NCI-H82 (cell line): ENCODE measurements around the gene PAF1.

Experiments
- DNase-seq: peaks from one replicate; lab custom pipeline; 2025; lab: John Stamatoyannopoulos, UW

The PAF1 gene

GRCh38 chr19:39417463-39418181 lies 26.7 kb upstream of the PAF1 start:
- DNase-seq: no peak

- DNase-seq: peak; percentile 40
These were observed 25.5 kb upstream of the PAF1 start for GRCh38 chr19:39416152-39417120.

DNA sequence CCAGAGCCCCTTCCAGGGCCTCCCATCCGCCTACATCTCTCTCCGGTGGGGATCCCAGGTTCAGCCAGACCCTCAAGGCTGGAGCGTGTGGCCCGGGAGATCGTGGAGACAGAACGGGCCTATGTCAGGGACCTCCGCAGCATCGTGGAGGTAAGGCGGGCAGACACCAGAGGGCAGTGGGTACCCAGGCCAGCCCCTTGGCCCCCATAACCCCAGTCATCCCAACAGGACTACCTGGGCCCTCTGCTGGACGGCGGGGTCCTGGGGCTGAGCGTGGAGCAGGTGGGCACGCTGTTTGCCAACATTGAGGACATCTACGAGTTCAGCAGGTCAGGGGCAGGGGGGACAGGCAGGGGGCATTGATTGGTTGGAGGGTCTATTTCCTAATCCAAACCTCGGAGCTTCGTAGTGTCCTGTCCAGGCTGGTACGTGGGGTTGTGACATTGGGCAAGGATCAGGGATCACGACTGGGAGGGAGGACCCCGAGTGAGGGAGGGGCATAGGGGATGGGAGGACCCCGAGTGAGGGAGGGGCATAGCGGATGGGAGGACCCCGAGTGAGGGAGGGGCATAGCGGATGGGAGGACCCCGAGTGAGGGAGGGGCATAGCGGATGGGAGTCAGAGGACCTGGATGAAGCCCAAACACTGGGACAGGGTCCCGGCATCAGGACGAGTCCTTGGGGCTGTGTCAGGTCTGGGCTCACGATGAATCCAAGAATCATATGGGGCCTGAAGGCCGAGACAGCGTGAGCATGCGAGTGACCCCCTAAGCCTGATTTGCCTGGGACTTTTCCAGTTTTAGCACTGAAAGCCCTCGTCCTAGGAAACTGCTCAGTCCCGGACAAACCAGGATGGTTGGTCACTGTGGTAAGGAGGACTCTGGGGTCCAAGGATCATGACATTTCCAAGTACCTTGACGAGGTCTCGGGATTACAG lies 24.5 kb upstream of the PAF1 start:
- no peak for DNase-seq

DNA sequence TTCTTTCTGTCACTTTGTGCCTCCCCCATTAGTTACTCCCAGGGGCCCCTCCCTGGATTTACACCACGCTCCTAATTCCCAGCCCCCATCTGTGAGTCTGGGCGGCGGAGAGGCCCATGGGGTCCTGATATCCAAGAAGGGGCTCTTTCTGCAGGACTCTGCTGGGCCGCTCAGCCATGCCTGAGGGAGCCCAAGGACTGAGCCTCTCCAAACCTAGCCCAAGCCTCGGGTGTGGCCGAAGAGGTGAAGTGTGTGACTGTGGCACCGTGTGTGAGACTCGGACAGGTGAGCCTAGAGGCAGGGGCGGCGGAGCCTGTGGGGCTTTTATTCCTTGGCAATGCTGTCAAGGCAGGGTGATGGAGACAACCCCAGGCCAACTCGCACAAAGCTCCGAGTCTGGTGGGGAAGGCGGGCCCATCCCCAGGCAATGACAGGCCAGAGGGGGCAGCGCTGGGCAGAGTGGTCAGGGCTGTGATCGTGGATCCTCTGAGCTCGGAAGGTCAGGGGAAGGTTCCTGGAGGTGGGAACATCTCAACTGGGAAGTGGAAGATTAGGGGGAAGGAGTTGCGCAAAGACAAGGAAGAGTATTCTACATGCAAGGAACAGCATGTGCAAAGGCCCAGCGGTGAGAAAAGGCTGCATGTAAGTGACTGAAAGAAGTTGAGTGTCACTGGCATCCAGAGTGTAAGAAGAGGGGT lies 23.2 kb upstream of the PAF1 start:
- peak; percentile 62 for DNase-seq

- peak; percentile 88 for DNase-seq
These were observed 22.5 kb upstream of the PAF1 start for GRCh38 chr19:39413272-39413910.

DNA sequence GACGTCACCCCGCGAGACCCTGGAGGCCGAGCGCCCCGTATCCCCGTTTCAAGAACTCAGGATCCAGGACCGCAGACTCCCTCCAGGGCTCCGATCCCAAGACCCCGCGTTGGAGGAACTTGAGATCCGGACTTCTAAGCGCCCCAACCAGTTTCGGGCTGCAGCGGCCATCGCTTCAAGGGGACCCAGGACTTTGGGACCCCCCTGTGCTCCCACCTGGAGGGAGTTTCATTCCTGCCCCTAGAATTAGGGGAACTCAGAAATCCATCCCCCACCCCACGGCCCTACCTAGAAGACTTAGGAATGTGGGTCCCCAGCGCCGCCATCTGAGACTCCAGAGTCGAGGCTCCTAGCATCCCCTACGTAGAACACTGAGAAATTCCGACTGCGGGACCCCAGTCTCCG lies 22.0 kb upstream of the PAF1 start:
- no peak for DNase-seq

DNA sequence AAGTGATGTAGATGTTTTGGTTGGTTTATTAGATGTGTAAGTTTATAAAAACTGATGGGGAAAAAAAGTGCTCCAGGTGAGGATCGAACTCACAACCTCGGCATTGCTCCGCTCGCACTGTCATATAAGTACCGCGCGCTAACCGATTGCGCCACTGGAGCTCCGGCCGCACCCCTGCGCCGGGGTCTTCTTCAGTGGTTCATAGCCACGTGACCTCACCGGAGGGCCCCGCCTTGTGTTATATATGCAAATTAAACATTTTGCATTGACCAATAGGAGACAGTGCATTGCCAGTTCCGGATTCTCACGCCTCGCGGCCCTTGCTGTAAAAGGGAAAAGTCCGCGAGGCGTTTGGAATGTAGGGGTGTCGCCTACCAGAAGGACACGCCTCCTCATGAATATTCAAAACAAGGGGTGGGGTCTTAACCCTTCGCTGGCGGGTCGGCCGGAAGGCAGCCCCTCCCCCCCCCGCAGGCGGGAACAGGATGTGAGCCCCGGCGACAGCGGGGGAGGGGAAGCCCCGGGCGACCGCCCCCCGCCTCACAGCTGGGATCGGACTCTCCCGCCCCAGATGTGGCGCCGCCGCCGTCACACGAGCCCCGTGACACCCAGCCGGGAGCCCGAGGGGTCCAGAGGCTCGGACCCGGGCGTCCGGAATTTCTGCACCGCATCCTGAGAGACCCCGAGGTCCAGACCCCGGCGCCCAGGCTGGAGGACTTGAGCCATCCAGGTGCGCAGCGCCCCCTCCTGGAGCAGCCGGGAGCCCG lies 21.4 kb upstream of the PAF1 start, which contains the start of gene PLEKHG2:
PLEKHG2 (plus strand) TSS at position 570 of the 767 bp plus-strand sequence. CDS start 1,418 bp downstream, outside the sequence.
- DNase-seq: peak; percentile 100

DNA sequence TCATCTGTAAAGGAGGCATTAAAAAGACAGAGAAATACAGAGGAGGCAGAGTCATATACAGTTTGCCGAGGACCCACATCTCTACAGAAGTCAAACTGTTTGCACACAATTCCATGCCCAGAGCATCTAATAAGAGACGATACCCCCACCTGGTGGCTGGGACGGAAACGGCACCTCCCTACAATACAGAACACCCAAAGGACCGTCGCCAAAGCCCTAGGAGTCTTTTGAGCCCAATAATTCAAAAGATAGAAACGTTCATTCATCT lies 20.9 kb upstream of the PAF1 start:
- DNase-seq: peak; percentile 98

DNA sequence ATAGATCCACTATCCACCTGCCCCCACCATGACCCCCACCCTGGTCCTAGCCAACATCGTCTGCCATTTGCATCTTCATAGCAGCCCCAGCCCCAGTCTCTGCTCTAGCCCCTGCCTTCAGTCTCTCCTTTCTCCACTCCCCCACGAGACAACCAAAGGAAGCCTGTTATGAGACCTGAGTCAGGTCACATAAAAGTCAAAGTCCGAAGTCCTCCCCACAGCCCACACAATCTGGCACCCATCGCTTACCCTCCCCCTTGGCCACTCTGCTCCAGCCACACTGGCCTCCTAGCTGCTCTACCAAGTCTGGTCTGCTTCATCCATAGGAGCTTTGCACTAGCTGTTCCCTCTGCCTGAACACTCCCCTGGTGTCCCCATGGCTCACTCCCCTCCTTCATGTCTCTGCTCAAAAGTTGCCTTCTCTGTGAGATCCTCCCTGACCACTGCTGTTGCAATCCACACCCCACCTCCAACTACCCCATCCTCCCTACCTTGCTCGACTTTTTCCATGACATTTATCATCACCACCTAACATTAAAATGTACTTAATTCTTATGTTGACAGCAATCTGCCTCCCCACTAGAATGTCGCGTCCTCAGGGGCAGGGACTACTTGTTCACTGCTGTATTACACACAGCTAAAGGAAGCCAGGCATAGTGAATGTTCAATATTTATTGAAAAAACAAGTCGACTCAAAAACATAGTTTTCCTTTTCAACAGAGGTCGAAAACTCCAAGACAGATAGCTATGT lies 20.4 kb upstream of the PAF1 start:
- no peak for DNase-seq

DNA sequence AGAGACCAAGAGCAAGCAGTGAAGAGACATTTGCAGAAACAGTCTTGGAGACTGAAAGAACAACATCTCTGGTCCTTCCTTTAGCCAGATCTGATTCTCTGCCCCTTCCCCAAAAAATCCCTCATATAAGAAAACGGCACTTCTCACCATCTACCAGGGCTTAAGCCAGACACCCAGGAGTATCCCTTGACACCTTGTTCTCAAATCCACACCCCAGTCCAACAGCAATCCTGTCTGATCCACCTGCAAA lies 19.9 kb upstream of the PAF1 start:
- DNase-seq: no peak

GRCh38 chr19:39410017-39410830 lies 19.3 kb upstream of the PAF1 start:
- peak; percentile 73 for DNase-seq

GRCh38 chr19:39409208-39410016 lies 18.5 kb upstream of the PAF1 start:
- DNase-seq: peak; percentile 70

- no peak for DNase-seq
These were observed 17.7 kb upstream of the PAF1 start for GRCh38 chr19:39408392-39409207.

DNA sequence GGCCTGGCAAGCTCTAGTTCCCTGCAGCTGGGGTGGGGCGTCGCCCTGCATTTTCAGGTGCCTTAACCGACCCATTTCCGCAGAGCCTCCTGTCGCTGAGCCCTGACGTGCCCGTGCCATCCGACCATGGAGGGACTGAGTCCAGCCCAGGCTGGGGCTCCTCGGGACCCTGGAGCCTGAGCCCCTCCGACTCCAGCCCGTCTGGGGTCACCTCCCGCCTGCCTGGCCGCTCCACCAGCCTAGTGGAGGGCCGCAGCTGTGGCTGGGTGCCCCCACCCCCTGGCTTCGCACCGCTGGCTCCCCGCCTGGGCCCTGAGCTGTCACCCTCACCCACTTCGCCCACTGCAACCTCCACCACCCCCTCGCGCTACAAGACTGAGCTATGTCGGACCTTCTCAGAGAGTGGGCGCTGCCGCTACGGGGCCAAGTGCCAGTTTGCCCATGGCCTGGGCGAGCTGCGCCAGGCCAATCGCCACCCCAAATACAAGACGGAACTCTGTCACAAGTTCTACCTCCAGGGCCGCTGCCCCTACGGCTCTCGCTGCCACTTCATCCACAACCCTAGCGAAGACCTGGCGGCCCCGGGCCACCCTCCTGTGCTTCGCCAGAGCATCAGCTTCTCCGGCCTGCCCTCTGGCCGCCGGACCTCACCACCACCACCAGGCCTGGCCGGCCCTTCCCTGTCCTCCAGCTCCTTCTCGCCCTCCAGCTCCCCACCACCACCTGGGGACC lies 16.9 kb upstream of the PAF1 start:
- no peak for DNase-seq

DNA sequence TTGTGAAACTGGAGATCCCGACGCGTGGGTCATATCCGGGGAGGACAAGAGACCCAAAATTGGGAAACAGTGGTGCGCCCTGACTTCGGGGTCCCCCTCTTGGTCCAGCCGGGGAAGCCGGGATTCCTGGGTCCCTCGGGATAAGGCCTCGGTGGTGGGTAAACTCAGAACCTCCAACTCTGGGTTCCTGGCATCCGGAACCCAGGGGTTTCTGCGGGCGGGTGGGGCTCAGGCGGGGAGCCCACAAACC lies 16.4 kb upstream of the PAF1 start:
- no peak for DNase-seq

DNA sequence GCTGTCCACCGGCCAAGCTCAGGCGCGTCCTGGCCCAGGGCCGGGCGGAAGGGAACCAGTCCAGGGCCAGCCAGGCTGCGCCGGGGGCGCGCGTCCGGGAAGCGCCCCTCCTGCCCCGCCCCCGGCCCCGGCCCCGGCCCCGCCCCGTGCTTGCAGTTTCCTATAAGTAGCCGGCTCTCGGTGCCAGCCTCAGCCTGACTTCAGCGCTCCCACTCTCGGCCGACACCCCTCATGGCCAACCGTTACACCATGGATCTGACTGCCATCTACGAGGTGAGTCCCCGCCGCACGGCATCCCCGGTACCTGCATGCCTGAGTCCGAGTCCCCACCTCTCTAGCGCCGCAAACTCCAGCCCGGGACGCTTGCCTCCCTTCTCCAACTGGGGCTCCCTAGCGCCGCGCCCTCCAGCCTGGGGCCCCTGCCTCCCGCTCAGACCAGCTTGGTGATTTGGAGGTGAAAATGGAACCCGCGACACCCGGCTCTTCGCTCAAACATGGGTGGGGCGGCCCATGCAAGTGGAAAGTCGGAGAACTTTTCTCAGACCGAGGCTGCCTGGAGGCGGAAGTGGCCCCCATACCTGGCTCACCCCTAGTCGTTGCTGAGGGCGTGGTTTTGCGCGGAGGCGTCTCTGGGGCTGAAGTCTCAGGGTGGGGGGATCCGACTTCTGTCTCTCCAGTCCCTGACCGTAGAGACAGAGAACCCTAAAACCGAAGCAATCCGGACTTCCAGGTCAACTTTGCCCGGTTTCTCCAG lies 15.9 kb upstream of the PAF1 start, which contains the start of gene ZFP36:
ZFP36 (plus strand) TSS at position 192 of the 754 bp plus-strand sequence; CDS start at position 250, 58 bp downstream.
- peak; percentile 77 for DNase-seq
